Muscle layer of colon (tissue), 2 donors: Measurements from ENCODE around the gene NUP88.
A peak's percentile ranks its signal among the peaks of the same experiment; 100 is the strongest.
"Not testable (repeated sequence)": the region's sequence is repeated elsewhere in the genome, so short reads cannot be mapped to it uniquely, and the experiment has no call there.

Experiments used
- H3K27ac ChIP-seq: one replicate; pipeline ENCODE4 v1.7.0; 2013; ENCODE audit warnings: low read depth, mild to moderate bottlenecking, low read length, moderate library complexity
- H3K27me3 ChIP-seq, 2 donors: one replicate each; pipeline ENCODE4 v1.7.0; 2013; ENCODE audit warnings: low read length in 2 of 2, mild to moderate bottlenecking in 2 of 2; ENCODE audit not compliant: insufficient read depth in 2 of 2, control insufficient read depth in 1 of 2
- H3K36me3 ChIP-seq: one replicate; pipeline ENCODE4 v1.7.0; 2013; ENCODE audit warnings: mild to moderate bottlenecking, low read length; ENCODE audit not compliant: insufficient read depth
- H3K4me1 ChIP-seq: one replicate; pipeline ENCODE4 v1.7.0; 2013; ENCODE audit warnings: mild to moderate bottlenecking, low read length; ENCODE audit not compliant: insufficient read depth
- H3K4me3 ChIP-seq, 2 donors: one replicate each; pipeline ENCODE4 v1.7.0; 2013; ENCODE audit warnings: low read length in 2 of 2, low read depth in 1 of 2, mild to moderate bottlenecking in 1 of 2, moderate library complexity in 1 of 2
- H3K9ac ChIP-seq: one replicate; pipeline ENCODE4 v1.7.0; 2013; ENCODE audit warnings: low read length
- H3K9me3 ChIP-seq: one replicate; pipeline ENCODE4 v1.7.0; 2013; ENCODE audit warnings: mild to moderate bottlenecking, low read length
- donor health status: abdominal sarcoma.
- donor health status: Adenocarcinoma of cecum.

The NUP88 gene

GRCh38 chr17:5435781-5436315 lies 16.4 kb upstream of the NUP88 start:
- not testable (repeated sequence) for H3K4me3 ChIP-seq, H3K9me3 ChIP-seq, H3K9ac ChIP-seq, H3K27ac ChIP-seq, H3K27me3 ChIP-seq
- peaks cover 14% of the 10 kb centered on the region for H3K4me1 ChIP-seq
- H3K36me3 ChIP-seq: peaks cover 52% of the 10 kb centered on the region

- no peak overlapping the region for H3K4me3 ChIP-seq
- no peaks in the 10 kb centered on the region for H3K27me3 ChIP-seq
- no peak overlapping the region for H3K9ac ChIP-seq
- peaks cover 14% of the 10 kb centered on the region for H3K4me1 ChIP-seq
- H3K36me3 ChIP-seq: peaks cover 57% of the 10 kb centered on the region
- H3K9me3 ChIP-seq: no peaks in the 10 kb centered on the region
- no peak overlapping the region for H3K27ac ChIP-seq
These were observed 15.5 kb upstream of the NUP88 start for GRCh38 chr17:5434984-5435383.

GRCh38 chr17:5431949-5432556 lies 12.6 kb upstream of the NUP88 start:
- H3K27ac ChIP-seq: no peak overlapping the region
- H3K9ac ChIP-seq: no peak overlapping the region
- H3K4me3 ChIP-seq: no peak overlapping the region
- no peaks in the 10 kb centered on the region for H3K4me1 ChIP-seq
- H3K9me3 ChIP-seq: no peaks in the 10 kb centered on the region
- no peaks in the 10 kb centered on the region for H3K27me3 ChIP-seq
- H3K36me3 ChIP-seq: peaks cover 80% of the 10 kb centered on the region

GRCh38 chr17:5431234-5431633 lies 11.8 kb upstream of the NUP88 start:
- H3K27me3 ChIP-seq, H3K4me1 ChIP-seq, H3K9me3 ChIP-seq, H3K9ac ChIP-seq, H3K4me3 ChIP-seq, H3K27ac ChIP-seq: not testable (repeated sequence)
- peaks cover 84% of the 10 kb centered on the region for H3K36me3 ChIP-seq

DNA sequence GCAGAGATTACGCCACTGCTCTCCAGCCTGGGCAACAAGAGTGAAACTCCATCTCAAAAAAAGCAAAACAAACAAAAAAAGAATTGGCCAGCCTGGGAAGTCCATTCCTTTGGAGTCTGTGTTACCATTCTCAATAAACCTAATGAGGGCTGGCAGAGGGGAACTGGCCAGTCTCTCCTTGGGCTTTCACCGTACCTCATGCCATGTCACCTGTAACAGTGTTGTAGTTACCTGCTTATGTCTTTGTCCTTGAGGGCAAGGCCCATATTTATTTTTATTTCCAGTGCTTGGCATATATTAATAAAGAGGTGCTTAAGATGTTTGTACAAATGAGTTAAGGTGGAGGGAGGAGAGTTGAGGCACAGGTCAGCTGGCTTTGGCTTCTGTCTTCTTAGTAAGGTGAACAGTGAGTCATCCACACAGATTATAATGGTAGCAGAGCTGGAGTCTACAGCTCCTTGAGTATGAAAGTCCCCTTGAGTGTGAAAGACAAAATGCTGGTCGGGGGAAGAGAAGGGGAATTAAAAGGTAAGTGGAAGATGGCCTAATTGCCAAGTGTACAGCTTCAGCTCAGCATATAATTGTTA lies 11.0 kb upstream of the NUP88 start:
- Histone ChIP-seq H3K4me1 (no peaks in the 10 kb centered on the region), H3K36me3 (peaks cover 89% of the 10 kb centered on the region), H3K9me3 (no peaks in the 10 kb centered on the region), H3K9ac (no peak overlapping the region), H3K27ac (no peak overlapping the region), H3K27me3 (no peaks in the 10 kb centered on the region), H3K4me3 (no peak overlapping the region)

DNA sequence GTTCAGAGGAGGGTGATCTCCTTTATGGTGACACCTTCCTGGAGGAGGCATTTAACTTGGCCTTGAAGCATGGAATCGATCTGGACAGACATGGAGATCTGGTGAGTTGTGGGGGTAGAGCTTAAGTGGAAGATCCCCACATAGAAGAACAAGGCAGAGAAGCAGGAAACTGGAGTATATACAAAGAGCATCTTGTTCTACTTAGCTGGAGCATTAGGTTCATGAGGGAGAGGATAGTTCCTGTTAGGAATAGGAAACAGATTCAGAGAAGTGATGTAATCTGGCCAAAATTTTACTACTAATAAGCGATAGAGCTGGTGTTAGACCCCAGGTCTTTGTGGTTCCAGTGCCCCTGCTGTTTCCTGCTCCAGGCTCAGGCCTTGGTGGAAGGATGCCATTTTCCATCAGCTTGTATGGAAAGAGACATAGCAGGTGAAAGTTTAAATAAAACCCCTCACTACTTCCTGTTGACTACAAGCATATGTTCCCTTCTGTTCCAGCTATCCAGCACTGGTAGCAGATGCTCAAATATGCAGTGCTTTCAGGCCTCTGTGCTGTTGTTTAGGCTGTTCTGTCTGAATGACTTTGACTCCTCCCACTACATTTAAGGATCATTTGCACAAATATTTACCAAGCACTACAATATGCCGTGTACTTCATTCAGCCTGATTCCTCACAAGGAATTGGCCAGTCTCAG lies 9.9 kb upstream of the NUP88 start:
- no peak overlapping the region for H3K27ac ChIP-seq
- peaks cover 91% of the 10 kb centered on the region for H3K36me3 ChIP-seq
- no peak overlapping the region for H3K9ac ChIP-seq
- H3K27me3 ChIP-seq: no peaks in the 10 kb centered on the region
- H3K4me3 ChIP-seq: no peak overlapping the region
- H3K4me1 ChIP-seq: no peaks in the 10 kb centered on the region
- H3K9me3 ChIP-seq: no peaks in the 10 kb centered on the region

DNA sequence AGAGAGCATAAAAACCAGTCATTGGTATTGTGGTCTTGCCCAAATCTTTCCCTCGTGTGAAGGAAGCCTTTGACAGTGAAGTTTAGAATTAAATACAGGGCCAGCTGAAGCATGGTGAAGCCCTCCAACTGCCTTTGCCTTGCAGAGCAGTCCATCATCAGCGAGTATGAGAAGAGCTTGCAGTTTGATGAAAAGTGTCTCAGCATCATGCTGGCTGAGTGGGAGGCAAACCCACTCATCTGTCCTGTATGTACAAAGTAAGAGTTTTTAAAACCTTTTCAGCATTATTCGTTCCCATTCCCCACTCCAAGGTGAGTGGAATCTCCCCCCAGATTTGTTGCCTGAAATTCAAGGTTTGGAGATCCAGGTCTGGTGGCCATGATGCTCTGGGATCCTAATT lies 6.4 kb upstream of the NUP88 start:
- no peak overlapping the region for H3K27ac ChIP-seq
- H3K9me3 ChIP-seq: no peaks in the 10 kb centered on the region
- no peaks in the 10 kb centered on the region for H3K27me3 ChIP-seq
- peaks cover 84% of the 10 kb centered on the region for H3K36me3 ChIP-seq
- no peak overlapping the region for H3K4me3 ChIP-seq
- peaks cover 3% of the 10 kb centered on the region for H3K4me1 ChIP-seq
- no peak overlapping the region for H3K9ac ChIP-seq

- no peak overlapping the region for H3K4me3 ChIP-seq
- no peaks in the 10 kb centered on the region for H3K27me3 ChIP-seq
- H3K9me3 ChIP-seq: no peaks in the 10 kb centered on the region
- no peak overlapping the region for H3K9ac ChIP-seq
- peaks cover 6% of the 10 kb centered on the region for H3K4me1 ChIP-seq
- H3K27ac ChIP-seq: no peak overlapping the region
- peaks cover 79% of the 10 kb centered on the region for H3K36me3 ChIP-seq
These were observed 5.4 kb upstream of the NUP88 start for GRCh38 chr17:5424909-5425308.

GRCh38 chr17:5422505-5422904 lies 3.0 kb upstream of the NUP88 start:
- Histone ChIP-seq H3K36me3 (peaks cover 57% of the 10 kb centered on the region), H3K27me3 (no peaks in the 10 kb centered on the region), H3K4me3 (no peak overlapping the region), H3K9me3 (no peaks in the 10 kb centered on the region), H3K4me1 (peaks cover 13% of the 10 kb centered on the region), H3K9ac (no peak overlapping the region), H3K27ac (no peak overlapping the region)

GRCh38 chr17:5419959-5420653 lies 644 bp upstream of the NUP88 start, which contains the start of gene RPAIN:
TSS of gene RPAIN (plus strand) at chr17:5420182. CDS start at chr17:5420211, 29 bp downstream.
- H3K4me1 ChIP-seq: peaks cover 13% of the 10 kb centered on the region
- peak within 1 kb of the TSS; percentile 75 for H3K9ac ChIP-seq
- peaks cover 39% of the 10 kb centered on the region for H3K36me3 ChIP-seq
- H3K4me3 ChIP-seq: peak within 1 kb of the TSS; percentile 76 to 81
- no peaks in the 10 kb centered on the region for H3K9me3 ChIP-seq
- H3K27ac ChIP-seq: peak within 1 kb of the TSS; percentile 73
- H3K27me3 ChIP-seq: no peaks in the 10 kb centered on the region

DNA sequence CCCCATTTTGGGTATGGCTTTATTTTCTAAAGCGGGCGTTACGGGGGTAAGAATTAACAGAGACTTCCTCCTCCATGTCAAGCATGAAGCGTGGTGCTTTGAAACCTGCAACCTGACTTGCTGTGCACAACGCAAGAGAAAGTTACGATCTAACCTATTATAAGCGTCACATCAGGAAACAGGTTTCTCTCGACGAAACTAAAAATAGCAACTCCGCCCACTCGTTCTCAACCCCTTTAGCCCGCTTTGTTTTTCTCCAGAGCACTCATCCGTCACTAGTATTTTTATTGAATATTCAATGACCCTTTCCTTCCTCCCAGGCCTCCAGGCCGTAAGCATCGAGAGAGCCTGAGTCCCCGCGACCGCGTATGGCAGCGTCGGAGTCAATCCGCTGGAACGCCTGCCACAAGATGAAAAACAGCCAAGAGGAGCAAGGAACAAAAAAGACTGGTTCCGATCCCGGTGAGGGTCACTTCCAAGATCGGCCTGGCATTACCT lies 555 bp downstream of the NUP88 start:
- Histone ChIP-seq H3K27ac (peak overlapping the region; percentile 68), H3K4me3 (peak overlapping the region; percentile 76 to 81), H3K27me3 (no peaks in the 10 kb centered on the region), H3K9ac (peak overlapping the region; percentile 29), H3K9me3 (no peaks in the 10 kb centered on the region), H3K4me1 (peaks cover 13% of the 10 kb centered on the region), H3K36me3 (peaks cover 27% of the 10 kb centered on the region)
